ENCODE data around the gene PABPC1L.
"Not testable (repeated sequence)": the region's sequence is repeated elsewhere in the genome, so short reads cannot be mapped to it uniquely, and the experiment has no call there.

The PABPC1L gene

GRCh38 chr20:44909872-44910689 lies at the start of gene PABPC1L:
PABPC1L (plus strand) TSS chr20:44910060; CDS start chr20:44910144, 84 bp downstream.
- DNase-seq = peak; percentile 69

- DNase-seq = peak; percentile 30
Observed at GRCh38 chr20:44861531-44862006, 48.3 kb upstream of the PABPC1L start.

GRCh38 chr20:44862286-44862685 lies 47.6 kb upstream of the PABPC1L start:
- no peak for DNase-seq

- DNase-seq = not testable (repeated sequence)
Observed at GRCh38 chr20:44863365-44864084, 46.3 kb upstream of the PABPC1L start.

GRCh38 chr20:44864493-44864892 lies 45.4 kb upstream of the PABPC1L start:
- DNase-seq = not testable (repeated sequence)

GRCh38 chr20:44866703-44867335 lies 43.0 kb upstream of the PABPC1L start:
- DNase-seq = no peak

GRCh38 chr20:44869471-44869870 lies 40.4 kb upstream of the PABPC1L start:
- DNase-seq = no peak

GRCh38 chr20:44882360-44882759 lies 27.5 kb upstream of the PABPC1L start:
- DNase-seq = not testable (repeated sequence)

GRCh38 chr20:44883214-44883902 lies 26.5 kb upstream of the PABPC1L start:
- DNase-seq = no peak

- DNase-seq = no peak
Observed at GRCh38 chr20:44884907-44885391, 24.9 kb upstream of the PABPC1L start.

GRCh38 chr20:44885392-44886265 lies 24.2 kb upstream of the PABPC1L start, which contains the start of gene YWHAB:
YWHAB (plus strand) TSS chr20:44885705; CDS start chr20:44901534, 15,829 bp downstream.
- DNase-seq = peak; percentile 100

- DNase-seq = no peak
Observed at GRCh38 chr20:44886266-44886651, 23.6 kb upstream of the PABPC1L start.

GRCh38 chr20:44886828-44887227 lies 23.0 kb upstream of the PABPC1L start:
- no peak for DNase-seq

GRCh38 chr20:44887466-44887865 lies 22.4 kb upstream of the PABPC1L start:
- no peak for DNase-seq

GRCh38 chr20:44888226-44889103 lies 21.4 kb upstream of the PABPC1L start:
- no peak for DNase-seq

- no peak for DNase-seq
Observed at GRCh38 chr20:44891826-44892225, 18.0 kb upstream of the PABPC1L start.

- no peak for DNase-seq
Observed at GRCh38 chr20:44894959-44895358, 14.9 kb upstream of the PABPC1L start.

- DNase-seq = no peak
Observed at GRCh38 chr20:44896583-44896982, 13.3 kb upstream of the PABPC1L start.

- DNase-seq = no peak
Observed at GRCh38 chr20:44897133-44897532, 12.7 kb upstream of the PABPC1L start.

GRCh38 chr20:44900231-44900854 lies 9.5 kb upstream of the PABPC1L start:
- DNase-seq = no peak
